ENCODE results near the gene BMP6.
"Not testable (repeated sequence)": the region's sequence is repeated elsewhere in the genome, so short reads cannot be mapped to it uniquely, and the experiment has no call there.

The BMP6 gene

DNA sequence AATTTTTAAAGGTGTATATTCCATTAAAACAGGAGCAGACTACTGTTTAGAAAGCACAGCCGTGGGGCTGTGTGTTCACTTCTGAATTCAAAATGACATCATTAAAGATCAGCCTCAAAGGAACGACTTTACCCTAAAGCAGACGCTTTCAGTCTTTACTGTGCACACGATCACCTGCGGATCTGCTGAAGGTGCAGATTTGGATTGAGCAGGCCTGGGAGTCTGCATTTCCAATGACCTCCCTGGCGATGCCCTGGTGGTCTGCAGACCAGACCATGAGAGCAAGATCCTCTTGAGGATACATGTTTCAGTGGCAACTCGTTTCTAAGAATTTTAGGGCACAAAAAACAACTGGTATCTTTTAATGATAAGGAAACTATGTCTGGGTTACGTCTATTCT lies 157.5 kb downstream of the BMP6 start:
- no peak for DNase-seq (ENCODE audit: low read depth in 2 of 2)

DNA sequence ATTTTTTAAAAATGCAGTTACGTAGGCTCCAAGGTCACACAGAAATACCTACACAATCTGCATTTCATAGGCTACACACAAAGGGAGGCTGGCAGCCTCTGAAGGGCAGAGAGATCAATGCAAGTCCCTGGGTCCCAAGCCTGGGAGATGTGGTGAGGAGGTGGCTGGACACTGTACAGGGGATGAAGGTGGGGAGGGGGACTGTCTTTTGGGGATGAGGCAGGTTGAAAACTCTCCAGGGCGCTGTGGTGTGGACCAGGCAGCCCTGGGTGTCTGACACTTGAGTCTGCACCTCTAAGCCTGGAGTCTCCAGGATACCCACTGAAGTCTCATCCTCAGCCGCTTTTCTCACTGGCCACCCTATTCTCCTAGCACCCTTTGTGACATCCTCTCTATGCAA lies 160.2 kb downstream of the BMP6 start:
- no peak for DNase-seq (ENCODE audit: low read depth in 2 of 2)

DNA sequence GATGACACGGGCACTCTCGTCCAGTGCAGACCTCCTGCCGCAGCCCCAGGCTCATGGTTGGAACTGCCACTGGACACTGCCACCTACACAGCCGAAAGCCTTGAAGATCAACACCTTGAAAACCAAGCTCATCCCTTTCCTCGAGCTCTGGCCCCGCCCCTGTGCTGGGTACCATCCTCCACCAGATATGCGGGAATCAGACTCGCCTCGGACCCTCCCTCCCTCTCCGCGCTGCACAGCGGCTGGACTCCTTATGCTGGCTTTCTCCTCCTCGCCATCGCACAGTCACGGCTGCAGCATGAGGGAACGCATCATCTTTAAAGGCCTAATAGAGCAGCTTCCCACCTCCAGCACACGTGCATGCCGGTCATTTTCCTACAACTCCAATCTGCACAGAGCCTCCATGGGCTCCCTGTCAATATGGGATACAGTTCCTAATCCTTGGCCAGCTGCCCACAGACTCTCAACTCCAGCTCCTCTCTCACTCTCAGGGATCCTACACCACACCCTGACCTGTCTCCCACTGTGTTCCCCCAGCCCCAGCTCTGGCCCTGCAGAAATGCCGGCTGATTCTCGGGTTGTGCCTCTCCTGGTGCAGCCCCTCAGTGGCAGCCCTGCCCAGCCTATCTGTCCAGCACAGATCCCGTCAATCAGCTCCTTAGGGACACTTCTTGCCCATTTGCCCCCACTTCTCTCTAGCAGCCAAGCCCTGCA lies 161.5 kb downstream of the BMP6 start:
- DNase-seq (ENCODE audit: low read depth in 2 of 2), result no peak

DNA sequence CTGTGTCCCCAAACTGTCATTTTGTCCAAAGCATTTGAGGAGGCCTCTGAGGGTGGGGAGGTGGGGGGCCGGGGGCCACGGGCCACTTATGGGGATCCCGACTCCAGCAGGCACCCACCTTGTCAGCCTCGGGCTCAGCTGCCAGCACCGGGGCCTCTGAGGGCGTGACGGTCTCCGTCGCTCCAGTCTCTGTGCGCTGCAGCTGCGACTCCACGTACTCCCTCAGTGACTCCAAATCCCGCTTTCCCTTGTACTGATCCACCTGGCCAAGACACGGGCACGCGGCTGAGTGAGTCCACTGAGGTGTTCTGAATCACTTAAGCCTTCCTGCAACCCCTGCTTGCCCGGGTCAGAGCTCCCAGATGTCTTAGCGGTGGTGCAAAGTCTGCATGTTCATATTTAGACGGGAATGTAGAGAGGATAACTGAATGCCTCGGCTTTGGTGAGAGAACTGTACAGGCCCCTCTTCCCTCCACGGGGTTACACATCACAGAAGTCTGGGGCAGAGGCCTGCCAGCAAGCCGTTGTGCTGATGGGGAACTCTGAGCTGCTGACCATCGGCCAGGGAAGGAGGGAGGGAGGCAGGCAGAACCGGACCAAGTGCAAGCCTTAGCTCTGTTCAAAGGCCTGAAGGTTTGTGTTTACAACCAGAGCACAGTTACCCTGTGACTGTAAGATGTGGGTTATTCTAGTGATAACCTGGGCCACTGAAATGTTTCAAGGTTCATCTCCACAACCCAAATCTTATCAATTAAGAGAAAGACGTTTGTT lies 162.9 kb downstream of the BMP6 start:
- no peak for DNase-seq (ENCODE audit: low read depth in 2 of 2)

DNA sequence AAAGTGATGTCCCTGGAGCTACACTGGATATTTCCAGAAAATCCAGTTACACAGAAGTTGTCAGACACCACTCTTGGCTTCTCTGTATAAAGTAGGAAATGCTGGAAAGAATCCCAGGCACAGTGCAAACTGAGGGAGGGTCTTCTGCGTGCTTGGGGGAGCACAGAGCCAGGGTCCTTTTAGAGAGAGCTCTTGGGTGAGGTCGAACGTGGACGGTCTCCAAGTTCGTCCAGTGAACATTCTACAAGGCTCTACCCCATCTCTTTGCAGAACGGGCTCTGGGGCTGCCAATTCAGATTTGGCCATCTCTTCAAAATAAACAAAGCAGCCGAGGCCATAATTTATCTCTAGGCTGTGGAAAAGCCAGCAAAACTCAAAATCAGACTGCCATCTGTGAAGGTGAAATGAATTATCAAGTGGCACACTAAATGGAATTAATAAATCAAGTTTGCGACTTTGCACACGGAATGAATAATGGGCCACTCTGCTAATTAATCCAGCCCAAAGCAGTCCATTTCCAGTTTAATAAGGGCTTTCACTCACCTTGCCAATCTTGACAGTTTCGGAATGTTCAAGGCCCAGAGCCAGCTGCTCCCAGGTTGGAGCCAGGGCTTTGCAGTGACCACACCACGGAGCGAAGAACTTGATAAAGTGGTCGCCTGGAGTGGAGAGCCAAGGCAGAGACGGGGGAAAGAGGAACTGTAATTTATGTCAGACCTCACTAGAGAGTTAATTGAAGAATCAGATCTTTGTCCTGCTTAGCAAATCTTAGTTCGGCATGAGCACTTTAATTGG lies 165.4 kb downstream of the BMP6 start:
- no peak for DNase-seq (ENCODE audit: low read depth in 2 of 2)

DNA sequence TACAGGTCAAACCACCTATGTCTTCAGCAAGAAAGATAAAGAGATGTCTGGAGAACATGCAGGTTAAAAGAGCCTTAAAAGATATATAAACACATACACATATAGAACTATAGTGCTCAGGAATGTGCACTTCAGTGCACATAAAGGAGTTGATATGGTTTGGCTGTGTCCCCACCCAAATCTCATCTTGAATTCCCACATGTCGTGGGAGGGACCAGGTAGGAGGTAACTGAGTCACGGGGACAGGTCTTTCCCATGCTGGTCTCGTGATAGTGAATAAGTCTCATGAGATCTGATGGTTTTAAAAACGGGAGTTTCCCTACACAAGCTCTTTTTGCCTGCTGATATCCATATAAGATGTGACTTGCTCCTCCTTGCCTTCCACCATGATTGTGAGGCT lies 166.5 kb downstream of the BMP6 start:
- DNase-seq (ENCODE audit: low read depth in 2 of 2), result not testable (repeated sequence)

DNA sequence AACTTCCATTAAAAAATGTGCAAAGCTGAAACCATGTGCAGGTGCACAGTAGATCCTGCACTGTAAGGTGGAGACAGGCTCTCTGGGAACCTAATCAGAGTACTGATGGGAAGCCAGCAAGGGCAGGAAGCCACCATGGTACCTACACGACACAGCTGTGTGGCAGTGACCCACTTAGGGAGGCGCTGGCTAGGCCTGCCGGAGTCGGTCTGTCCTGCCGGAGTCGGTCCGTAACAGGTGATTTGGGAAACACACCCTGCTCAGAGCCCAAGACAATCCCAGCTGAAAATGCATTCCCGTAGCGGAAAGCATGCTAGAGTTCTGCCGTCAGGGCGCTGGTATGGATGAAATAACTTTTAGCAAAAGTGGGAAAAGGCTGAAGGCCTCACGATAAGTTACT lies 167.4 kb downstream of the BMP6 start:
- DNase-seq (ENCODE audit: low read depth in 2 of 2), result no peak

DNA sequence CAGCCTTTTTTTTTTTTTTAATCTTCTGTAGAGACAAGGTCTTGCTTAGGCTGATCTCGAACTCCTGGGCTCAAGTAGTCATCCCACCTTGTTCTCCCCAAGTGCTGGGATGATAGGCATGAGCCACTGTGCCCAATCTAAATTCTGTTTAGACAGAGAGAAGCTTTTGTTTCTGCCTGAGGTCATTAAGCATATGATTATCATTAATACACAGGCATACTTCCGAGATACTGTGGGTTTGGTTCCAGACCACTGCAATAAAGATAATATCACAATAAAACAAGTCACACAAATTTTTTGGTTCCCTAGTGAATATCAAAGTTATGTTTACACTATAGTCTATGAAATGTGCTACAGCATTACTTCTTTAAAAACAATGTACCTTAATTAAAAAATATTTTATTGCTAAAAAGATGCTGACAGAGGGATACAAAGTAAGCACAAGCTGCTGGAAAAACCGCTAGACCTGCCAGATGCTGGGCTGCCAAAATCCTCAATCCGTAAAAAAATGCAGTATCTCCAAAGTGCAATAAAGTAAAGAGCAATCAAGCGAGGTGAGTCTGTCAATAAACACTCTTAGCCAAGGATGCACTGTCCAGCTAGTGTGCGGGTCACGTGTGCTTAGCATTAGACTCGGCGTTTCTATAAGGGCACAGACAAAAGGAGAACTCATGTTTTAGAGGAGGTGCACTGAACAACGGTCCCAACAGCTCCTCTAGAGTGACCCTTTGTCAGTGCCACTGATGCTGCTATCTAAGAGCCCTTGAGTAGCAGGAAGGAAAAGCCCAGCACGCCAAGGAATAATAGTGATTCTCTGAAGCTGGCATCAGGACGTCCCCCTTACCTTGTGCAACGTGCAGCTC lies 168.6 kb downstream of the BMP6 start:
- DNase-seq (ENCODE audit: low read depth in 2 of 2), result no peak

DNA sequence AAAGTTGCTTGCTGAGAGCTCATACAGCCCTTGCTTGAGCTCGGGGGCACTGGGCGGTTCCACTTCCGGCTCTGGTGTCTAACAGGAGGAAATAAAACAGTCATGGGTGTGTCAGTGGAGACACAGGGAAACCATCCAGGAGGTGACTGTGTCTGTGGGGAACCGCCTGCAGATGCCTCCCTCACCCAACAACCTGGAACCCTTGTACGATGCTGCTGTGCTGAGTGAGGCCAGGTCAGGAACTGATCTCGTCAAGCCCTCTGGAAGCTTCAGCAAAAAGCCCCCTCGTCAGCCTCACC lies 169.2 kb downstream of the BMP6 start:
- no peak for DNase-seq (ENCODE audit: low read depth in 2 of 2)

DNA sequence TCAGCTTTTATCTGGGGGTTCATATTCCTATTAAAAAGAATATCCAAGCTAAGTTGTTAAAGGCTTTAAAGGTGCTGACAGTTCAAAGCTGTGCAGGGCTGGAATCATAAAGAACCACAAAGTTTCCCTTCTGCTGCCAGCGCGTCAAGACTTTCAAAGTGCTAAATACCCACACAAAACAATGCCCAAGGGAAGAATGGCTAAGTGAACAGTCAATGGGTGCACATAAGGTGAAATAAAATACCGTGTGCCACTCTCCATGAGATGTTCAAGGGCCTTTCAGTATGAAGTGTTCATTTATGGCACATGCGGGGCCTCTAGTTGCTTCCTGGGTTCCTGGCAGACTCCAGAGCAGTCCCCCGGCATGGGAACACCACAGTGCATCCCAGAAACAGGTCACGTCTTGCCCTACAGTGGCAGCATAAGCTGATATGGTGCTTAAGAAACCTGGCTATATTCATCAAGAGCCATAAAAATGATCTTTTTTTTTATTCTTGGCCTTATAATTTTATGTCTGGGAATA lies 170.6 kb downstream of the BMP6 start:
- DNase-seq (ENCODE audit: low read depth in 2 of 2), result no peak

DNA sequence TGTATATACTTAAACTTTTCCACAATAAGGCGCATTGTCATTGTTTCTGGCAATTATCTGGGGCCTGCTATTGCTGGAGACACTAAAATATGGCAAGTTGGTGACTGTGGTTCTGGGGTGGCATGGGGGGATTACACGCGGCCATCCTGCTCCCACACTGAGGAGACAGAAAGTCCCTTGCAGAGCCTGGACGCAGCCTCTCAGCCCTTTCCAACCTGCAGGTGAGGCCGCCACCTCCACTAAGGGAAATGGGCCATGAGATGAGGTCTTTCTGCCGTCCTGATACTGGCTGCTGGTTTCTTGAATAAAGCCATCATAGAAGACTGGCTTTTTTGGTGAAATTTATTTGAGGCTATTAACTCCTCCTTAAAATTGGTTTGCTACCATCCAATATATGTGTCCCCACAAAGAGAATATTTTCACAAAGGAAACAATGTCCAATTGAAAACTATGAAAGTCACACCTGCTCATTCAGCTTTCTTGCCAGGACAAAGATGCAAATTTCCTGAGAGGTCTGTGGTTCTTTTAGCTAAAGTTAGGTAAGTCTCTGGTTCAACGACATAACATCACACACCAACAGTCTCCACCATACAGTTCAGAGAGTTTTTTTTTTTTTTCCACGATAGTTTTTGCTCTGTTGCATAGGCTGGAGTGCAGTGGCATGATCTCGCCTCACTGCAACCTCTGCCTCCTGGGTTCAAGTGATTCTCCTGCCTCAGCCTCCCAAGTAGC lies 171.7 kb downstream of the BMP6 start:
- DNase-seq (ENCODE audit: low read depth in 2 of 2), result no peak

DNA sequence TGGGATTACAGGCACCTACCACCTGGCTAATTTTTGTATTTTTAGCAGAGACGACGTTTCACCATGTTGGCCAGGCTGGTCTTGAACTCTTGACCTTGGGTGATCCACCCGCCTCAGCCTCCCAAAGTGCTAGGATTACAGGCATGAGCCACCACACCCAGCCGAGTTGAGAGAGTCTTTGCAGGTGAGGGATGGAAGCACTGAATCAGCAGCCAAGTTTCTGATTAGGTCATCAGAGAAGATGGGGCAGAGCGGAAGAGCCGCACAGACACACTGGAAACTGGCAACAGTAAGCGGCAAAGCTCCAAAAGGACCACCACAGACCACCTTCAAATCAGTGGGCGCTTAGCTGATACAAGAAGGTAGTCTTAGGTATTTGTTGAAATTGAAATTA lies 172.3 kb downstream of the BMP6 start:
- DNase-seq (ENCODE audit: low read depth in 2 of 2), result not testable (repeated sequence)

DNA sequence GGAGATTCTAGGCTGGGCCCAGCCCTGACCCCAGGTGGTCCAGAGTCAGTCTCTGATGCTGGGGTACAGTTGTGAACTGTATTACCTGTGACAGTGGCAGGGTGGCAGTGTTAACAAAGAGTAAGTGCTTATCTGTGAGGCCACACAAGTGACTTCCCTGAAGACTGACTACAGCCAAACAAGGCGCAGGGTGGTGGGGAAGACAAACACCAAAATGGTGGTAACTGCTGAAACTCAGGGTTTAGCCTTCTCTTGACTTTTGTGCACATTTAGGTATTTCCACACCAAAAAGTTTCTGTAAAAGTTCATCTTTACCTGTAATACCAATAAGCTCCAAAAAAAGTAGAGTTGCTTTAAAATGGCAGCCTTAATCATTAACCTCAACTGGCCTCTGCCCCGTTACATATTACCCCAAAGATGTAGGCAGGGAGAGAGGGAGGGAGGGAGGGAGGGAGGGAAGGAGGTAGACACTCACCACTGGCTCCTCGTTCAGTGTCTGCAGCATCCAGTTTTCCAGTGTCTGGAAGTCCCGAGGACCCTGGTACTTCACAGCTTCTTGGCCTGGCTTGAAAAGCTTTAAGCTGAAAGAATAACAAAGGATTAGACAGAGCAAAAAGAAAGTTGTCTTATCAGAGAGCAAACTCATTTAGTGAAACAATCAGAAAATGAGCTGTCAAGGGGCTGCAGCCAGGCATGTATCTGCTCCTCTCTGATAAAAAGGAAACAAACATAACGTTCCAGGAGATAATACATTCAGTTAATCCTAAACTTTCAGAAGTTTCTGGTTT lies 173.4 kb downstream of the BMP6 start:
- no peak for DNase-seq (ENCODE audit: low read depth in 2 of 2)

DNA sequence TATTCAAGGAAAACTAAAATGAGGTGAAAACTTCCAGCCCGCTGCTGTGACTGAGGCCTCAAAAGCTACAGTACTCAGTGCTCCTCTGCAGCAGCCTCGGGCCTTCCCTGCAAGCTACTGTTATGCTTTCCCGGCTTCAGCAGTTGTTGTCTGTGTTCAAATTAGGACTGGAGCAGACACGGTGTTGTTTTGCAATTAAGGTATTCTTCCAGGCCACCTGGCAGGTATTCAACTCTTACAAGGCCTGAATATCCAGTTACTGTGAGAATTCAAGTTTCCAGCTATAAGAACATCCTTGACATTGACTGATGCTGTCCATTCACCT lies 174.0 kb downstream of the BMP6 start:
- no peak for DNase-seq (ENCODE audit: low read depth in 2 of 2)

DNA sequence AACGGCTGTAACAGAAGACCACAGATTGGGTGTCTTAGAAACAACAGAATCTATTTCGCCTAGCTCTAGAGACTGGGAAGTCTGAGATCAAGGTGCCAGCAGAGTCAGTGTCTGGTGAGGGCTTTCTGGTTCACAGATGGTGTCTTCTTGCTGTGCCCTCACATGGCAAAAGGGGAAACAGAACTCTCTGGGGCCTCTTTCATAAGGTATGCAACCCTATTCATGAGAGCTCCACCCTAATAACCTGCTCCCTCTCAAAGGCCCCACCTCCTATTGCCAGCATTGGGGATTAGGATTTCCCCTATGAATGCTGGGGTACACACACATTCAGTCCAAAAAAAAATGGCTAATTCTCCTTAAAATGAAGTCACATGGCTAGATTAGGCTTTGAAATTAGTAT lies 174.7 kb downstream of the BMP6 start:
- DNase-seq (ENCODE audit: low read depth in 2 of 2), result no peak

DNA sequence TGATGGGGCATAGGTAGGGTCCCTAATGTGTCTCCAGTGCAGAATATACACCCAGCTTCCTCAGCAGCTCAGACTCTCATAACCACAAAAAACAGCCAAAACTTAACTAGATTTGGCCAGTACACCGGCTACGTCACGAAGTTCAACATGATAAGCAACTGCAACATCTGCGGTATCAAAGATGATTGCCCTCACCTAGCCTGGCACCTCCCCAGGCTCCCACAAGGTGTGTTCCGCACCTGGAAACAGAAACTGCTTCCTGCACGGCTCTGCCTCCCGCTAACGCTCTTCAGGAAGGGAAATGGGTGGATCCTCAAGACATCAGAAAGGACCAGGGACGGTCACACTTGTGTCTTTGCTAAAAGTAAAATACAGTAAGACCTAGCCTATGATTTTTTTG lies 175.2 kb downstream of the BMP6 start:
- DNase-seq (ENCODE audit: low read depth in 2 of 2), result no peak

DNA sequence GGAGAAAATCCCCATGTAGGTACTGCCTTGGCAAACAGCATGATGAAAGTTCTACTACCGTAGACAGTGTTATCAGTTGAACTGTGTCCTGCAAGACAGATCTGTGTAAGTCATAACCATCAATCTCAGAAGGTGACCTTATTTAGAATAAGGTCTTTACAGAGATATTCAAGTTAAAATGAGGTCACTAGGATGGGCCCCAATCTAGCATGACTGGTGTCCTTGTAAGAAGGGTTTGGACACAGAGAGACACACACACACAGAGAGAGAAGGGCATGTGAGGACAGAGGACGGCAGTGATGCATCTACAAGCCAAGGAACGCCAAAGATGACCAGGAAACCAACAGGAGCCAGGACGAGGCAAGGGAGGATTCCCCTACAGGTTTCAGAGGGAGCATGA lies 175.9 kb downstream of the BMP6 start:
- DNase-seq (ENCODE audit: low read depth in 2 of 2), result no peak

DNA sequence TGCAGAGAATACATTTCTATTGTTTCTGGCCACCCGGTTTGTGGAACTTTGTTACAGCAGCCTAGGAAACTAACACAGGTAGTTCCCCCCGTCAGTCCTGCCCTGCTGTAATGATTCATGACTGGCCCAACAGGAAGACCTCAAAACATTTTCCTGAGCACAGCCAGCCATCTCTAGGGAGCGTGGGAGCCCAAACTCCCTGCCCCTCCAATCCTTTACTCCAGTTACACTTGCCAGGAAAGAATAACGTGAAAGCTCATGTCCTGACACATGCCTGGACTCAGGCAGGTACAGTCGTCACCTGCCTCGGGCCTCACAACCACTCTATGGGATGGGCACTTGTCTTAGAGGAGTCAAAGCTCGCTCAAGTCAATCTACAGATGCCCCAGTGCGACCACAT lies 176.3 kb downstream of the BMP6 start:
- no peak for DNase-seq (ENCODE audit: low read depth in 2 of 2)

DNA sequence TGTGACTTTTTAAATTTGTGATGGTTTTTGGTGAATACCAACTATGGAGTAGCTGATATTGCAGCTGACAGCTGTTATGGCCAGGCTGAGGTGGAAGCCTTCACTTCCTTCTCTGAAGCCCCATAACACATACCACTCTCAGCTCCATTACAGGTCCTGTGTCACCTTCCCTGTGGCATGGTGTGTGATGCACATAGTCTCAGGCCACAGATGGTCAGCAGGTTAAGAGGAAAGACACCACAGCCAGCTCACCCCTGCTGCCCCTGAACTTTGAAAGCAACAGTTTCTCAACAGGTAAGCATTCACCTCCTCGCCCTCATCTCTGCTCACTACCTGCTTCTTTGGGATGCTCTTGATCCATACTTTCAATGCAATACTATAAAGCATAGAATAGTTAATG lies 177.0 kb downstream of the BMP6 start:
- DNase-seq (ENCODE audit: low read depth in 2 of 2), result no peak

DNA sequence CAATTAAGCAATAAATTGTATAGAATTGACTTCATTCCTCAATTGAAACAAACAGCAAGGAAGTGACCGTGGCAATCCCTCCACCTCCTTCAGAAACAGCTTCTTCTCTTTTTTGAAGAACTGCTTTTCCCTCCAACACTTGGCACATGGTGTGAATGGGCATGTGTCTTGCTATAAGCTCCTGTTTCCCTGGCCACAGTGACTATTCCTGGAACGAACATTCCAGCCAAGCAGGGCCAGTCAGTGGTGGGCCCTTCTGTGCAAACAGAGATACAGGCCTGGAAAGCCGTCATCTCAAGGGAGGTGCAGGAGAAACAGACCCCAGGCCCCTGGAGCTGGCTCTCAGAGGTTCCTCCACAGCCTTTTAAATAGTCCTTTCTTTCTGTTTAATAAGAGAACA lies 177.8 kb downstream of the BMP6 start:
- DNase-seq (ENCODE audit: low read depth in 2 of 2), result no peak
